Ovary (tissue), 3 donors: ENCODE measurements around the gene FAM124B.

Source experiments
- POLR2A ChIP-seq: fragments of 450-650 bp; IDR thresholded peaks from one replicate; pipeline ENCODE4 v1.6.1; 2017; ENCODE audit warnings: antibody characterized with exemption, mild to moderate bottlenecking, moderate library complexity
- TF ChIP-seq, protein P1 (sequence below), 3 donors: fragments of 450-650 bp in 2 of 3; fragments of 200-600 bp in 1 of 3; IDR thresholded peaks; one replicate each; pipeline versions ENCODE4 v1.5.1 to v1.8.0; 2016 to 2022; ENCODE audit warnings: antibody characterized with exemption in 3 of 3, mild to moderate bottlenecking in 1 of 3
- donor health status: DM: no; HTN: no; CAD: no.

DNA sequence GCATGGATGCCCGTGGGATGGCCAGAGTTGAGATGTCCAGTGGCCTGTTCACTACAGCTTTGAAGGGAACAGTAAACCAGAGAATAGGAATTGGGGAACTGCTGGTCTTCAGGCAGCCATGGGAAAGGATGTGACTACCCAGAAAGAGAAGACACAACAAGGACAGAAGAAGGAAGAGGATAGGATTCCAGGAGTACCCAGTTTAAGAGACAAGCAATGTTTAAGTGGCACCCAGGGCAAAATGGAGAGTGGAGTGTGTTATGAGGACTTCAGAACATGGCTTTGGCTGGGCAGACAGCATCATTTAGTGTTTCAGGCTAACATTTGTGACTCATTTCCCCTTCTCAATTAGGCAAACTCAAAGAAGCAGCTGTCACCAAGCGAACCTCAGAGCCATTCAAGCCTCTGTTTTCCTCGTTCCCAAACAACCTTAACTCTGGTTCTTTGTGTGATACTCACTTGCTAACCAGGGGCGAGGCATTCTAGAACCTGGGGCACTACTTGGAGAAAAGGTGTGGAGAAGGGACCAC lies 4.0 kb upstream of the FAM124B start:
- TF ChIP-seq, protein P1, sequence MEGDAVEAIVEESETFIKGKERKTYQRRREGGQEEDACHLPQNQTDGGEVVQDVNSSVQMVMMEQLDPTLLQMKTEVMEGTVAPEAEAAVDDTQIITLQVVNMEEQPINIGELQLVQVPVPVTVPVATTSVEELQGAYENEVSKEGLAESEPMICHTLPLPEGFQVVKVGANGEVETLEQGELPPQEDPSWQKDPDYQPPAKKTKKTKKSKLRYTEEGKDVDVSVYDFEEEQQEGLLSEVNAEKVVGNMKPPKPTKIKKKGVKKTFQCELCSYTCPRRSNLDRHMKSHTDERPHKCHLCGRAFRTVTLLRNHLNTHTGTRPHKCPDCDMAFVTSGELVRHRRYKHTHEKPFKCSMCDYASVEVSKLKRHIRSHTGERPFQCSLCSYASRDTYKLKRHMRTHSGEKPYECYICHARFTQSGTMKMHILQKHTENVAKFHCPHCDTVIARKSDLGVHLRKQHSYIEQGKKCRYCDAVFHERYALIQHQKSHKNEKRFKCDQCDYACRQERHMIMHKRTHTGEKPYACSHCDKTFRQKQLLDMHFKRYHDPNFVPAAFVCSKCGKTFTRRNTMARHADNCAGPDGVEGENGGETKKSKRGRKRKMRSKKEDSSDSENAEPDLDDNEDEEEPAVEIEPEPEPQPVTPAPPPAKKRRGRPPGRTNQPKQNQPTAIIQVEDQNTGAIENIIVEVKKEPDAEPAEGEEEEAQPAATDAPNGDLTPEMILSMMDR (IDR thresholded peaks at IDR 0.05): no peak
- no peak for TF ChIP-seq POLR2A
